ENCODE results near the gene HSD3B1.
"Not testable (repeated sequence)": the region's sequence is repeated elsewhere in the genome, so short reads cannot be mapped to it uniquely, and the experiment has no call there.

The HSD3B1 gene

GRCh38 chr1:119504831-119505230, 2.2 kb upstream of the HSD3B1 start:
- DNase-seq, result no peak

GRCh38 chr1:119510046-119510445, 3.0 kb downstream of the HSD3B1 start:
- no peak for DNase-seq

DNA sequence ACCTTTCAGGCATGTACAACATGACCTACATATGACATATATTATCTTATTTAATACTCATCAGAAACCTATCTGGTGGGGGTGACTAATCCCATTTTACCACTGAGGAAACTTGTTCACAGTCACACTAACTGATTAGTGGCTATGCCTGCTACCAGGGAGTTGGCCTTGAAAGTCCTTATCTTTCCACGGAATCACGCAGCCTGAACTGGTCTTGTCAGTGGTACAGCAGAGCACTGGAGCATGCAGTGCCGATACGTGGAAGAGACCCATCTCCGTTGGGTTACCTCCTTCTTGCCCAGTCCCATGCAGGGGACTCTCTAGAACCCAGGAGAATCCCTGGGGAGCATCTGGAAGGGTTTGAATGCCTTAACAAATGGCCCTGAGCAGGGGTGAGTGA, 8.2 kb downstream of the HSD3B1 start:
- DNase-seq, result no peak

- no peak for DNase-seq
Measured at GRCh38 chr1:119516247-119516646, 9.2 kb downstream of the HSD3B1 start.

DNA sequence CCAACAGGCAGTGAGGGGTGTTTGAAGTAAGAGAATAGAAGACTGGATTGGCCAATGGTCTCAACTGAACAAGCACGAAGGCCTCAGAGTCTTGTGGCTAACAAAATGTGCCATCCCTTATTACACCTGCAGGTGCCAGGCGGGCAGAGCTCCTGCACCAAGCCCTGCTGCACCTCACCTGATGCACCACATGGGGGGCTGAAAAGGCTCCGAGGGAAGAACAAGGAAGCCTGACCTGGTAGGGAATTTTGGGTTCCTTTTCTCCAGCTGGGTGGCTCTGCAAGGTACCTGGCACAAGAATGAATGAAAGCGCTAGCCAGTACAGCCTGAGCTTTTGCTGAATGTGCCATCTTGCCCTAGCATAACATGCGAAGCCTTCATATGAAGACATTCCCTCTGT, 9.7 kb downstream of the HSD3B1 start:
- no peak for DNase-seq

DNA sequence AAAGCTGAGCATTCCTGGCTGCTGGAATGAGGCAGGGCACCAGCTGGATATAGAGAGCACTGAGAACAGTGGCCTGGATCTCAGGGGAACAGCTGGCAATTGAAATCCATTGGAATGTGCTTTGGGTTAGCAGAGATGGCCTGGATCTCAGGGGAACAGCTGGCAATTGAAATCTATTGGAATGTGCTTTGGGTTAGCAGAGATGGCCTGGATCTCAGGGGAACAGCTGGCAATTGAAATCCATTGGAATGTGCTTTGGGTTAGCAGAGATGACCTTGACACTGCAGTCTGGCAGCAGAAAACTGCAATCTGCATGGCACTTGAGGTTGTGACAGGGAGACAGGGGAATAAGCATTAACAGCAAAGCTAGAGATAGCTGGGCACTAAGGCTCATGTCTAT, 10.7 kb downstream of the HSD3B1 start:
- not testable (repeated sequence) for DNase-seq

DNA sequence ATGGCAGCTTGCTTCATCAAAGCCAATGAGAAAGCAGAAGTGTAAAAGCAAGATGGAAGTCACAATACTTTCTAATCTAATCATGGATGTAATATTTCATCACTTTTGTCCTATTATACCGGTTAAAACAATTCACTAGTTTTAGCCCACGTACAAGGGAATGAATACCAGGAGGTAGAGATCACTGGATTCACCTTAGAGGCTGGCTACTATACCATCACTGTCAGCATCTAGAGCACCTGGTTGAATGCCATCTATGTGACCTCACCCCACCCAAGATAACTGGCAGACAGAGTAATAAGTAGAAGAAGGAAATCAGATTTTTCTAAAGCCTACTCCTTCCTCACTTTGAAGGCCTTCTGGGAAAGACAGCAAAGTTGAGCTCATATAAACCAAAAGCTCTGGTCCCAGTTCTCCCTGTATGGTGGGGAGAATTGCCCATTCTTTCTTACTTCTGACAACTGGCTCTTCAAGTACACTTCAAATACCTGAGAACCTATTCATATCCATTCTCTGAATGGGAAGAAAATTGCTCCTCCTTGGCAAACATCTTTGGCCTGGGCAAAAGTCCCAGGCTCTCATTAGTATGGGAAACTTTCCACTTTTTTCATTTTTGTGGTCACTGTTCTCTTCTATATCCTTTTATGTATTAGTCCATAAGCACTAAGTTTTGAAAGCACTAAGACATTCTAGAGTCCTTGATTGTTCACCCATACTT, 24.8 kb downstream of the HSD3B1 start:
- DNase-seq, result no peak

DNA sequence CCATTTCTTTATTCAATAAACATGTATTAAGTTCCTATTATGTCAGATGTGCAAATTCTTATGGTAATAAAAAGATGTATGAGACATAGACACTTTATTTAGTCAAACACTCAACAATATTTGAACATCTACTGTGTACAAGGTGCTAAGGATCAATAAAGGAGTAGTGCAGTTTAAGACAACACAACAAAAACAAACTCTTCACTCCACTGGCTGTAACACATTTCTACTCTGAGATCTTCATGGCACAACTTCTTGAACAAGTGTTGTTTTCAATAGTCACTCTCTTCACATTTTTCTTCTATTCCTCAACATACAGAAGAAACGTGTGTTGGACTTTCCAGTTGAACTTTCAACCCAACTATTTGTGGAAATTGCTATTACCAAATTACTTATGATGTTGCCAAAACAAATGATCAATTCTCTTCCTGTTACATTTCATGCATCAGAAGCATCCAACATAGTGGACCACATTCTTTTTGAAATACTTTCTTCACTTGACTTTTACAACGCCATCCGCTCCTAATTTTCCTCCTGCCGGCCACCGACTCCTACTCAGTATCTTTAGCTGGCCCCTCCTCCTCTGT, 25.4 kb downstream of the HSD3B1 start:
- no peak for DNase-seq

DNA sequence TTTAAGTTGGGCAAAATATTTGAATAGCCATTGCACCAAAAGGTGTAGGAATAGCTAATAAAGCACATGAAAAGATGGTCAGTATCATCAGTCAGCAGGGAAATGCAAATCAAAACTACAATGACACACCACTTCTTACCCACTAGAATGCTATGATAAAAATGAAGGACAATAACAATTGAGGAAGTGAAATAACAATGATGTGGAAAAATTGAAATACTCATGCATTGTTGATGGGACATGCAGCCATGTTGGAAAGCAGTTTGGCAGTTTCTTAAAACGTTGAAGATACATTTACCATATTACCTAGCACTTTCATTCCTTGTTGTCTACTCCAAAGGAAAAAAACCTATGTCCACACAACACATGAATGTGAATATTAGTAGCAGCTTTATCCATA, 28.4 kb downstream of the HSD3B1 start:
- DNase-seq, result no peak

DNA sequence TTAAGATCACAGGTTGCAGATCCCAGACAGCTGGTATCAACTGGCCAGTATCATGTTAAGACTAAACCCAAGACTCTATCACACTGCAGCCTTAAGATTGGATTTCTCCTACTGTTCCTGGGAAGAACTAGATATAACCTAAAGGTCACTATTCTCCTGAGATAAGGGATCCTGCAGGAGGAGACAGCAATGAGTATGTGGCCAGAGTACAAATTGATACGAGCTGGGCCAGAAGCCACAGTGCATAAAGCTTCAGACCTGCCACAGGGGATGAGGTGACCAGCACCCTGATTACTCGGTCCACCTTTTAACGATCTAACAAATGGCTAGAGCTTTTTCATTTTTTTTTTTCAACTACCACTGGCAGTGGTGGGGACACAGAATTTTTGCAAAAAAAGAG, 31.0 kb downstream of the HSD3B1 start:
- DNase-seq, result no peak

DNA sequence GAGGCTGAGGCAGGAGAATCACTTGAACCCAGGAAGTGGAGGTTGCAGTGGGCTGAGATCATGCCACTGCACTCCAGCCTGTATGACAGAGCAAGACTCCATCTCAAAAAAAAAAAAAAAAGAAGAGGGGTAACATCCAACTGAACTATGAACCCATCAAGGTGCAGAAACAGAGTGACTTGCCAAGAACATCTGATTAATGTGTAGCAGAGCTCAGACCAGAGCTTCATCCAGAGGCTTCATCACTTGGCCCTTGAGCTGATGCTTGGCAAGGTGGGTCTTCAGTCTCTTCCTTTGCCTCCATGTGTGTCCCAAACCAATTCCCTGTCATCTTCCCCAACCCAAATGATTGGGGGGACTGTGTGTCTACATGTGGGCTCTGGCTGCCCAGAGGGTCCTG, 32.6 kb downstream of the HSD3B1 start:
- DNase-seq, result no peak

DNA sequence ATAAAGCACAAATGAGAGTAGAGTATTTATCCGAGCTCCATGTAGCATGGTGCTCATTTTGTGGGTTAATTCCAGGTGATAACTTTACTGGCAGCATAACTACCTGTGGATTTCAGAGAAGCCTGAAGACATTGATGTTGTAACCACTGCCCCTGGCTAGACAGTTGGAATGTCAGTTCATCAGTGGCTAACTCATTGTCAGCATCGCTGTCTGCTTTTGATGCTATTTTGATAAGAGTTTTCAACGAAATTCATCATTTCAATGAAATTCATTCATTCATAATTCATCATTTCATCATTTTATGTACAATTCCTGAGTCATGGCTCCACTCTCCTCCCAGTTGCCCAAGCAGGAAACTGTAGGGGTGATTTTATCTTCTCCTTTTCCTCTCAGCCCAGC, 34.4 kb downstream of the HSD3B1 start:
- DNase-seq, result no peak

DNA sequence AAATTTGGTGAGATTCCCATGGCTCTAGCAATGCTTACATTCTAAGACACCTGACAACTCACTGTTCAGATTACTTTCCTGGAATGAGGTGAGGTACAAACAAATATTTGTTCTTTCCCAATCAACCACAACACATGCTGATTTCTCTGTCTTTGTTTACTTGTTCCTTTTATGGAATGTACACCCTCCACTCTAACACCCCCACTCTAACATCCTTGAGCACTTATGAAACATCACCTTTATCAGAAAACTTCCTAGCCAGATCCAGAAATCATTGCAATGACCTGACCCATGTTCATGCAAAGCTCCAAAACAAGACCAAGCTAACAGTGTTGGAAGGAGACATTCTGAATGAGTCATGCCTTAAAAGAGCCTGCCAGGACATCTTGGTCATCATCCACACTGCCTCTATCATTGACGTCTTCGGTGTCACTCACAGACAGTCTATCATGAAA, 35.5 kb downstream of the HSD3B1 start:
- no peak for DNase-seq

GRCh38 chr1:119544165-119544762, 37.3 kb downstream of the HSD3B1 start:
- DNase-seq, result no peak

DNA sequence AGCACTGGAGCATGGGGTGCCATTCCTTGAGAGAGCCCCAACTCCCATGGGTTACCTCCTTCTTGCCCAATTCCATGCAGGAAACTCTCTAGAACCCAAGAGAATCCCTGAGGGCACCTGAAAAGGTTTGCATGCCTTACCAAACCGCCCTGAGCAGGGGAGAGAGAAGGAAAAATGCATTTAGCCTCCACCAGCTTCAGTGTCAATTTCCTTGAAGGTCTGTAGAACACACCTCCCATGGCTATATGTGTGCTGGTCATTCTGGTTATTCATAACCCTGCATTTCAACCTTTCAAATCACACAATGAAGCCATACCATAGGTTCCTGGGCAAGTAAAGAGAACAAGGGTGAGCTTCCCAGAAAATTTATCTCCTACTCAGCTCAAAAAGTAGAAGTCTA, 39.6 kb downstream of the HSD3B1 start:
- no peak for DNase-seq

DNA sequence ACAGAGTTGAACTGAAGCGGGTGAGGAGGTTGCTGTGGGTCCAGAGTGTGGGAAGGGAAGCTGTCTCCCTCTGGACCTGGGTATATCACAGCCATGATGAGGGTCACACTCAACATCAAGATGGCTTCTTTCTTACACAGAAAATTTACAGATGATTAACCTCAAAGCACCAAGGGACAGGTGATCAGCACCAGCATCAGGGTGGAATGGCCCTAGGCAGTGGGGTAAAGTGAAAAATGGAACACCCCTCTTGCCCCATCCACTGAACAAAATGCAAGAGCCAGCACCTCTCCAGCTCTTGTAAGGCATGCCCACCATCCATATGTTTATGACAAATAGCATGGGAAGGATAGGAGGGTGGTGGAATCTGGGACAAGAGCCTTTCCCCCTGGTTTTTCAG, 40.3 kb downstream of the HSD3B1 start:
- no peak for DNase-seq

DNA sequence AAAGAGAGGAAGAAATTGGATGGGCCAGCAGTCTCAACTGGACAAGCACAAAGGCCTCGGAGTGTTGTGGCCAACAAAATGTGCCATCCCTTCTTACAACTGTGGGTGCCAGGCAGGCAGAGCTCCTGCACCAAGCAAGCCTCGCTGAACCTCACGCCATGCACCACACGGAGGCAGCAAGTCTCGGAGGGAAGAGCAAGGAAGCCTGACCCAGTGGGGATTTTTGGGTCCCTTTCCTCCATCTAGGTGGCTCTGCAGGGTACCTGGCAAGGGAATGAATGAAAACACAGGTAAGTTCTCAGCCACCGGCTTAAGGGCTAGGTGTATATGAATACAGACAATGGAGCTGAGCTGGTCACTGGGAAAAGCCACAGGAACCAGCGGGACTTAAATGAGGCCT, 40.8 kb downstream of the HSD3B1 start:
- DNase-seq, result no peak

GRCh38 chr1:119549719-119550132, 42.7 kb downstream of the HSD3B1 start:
- no peak for DNase-seq

- no peak for DNase-seq
Measured at GRCh38 chr1:119550381-119550780, 43.4 kb downstream of the HSD3B1 start.

- no peak for DNase-seq
Measured at GRCh38 chr1:119551218-119551617, 44.2 kb downstream of the HSD3B1 start.

GRCh38 chr1:119552656-119553055, 45.6 kb downstream of the HSD3B1 start:
- not testable (repeated sequence) for DNase-seq

GRCh38 chr1:119553302-119554071, 46.5 kb downstream of the HSD3B1 start:
- DNase-seq, result not testable (repeated sequence)

DNA sequence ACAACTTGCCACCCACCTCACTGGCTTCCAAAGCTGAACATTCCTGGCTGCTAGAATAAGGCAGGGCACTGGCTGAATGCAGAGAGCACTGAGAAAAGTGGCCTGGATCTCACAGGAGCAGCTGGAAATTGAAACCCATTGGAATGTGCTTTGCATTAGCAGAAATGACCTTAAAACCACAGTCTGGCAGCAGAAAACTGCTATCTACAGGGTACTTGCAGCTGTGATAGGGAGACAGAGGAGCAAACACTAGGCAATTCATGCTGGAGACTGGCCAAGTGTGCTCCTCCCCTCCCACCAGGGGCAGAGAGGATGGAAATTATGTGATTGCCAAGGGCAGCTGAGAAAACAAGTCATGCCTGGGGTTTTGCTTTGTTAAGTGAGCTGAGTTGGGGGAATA, 47.2 kb downstream of the HSD3B1 start:
- no peak for DNase-seq

DNA sequence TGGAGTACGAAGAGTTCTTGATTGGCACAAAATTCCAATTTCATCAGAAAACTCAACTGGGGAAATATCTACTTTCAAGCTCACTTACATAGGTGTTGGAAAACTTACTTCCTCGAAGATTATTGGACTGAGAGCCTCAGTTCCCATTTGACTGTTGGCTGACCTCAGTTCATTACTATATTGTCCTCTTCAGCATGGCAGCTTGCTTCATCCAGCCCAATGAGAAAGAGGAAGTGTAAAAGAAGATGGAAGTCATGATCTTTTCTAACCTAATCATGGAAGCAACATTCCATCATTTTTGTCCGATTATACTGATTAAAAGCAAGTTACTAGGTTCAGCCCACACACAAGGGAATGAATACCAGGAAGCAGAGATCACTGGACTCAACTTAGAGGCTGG, 49.4 kb downstream of the HSD3B1 start:
- DNase-seq, result no peak

Data from activated CD4-positive, CD25-positive, alpha-beta regulatory T cell treated with anti-CD3 and anti-CD28 coated beads, Interleukin-2, amount 50 U/mL, for 72 hours (primary cell).